ENCODE results near the gene DPP9.
A peak's percentile ranks its signal among the peaks of the same experiment; 100 is the strongest.

DPP9 gene

GRCh38 chr19:4701557-4701956 lies 22.1 kb downstream of the DPP9 start:
- Histone ChIP-seq H3K9me3 (replicated peaks in 1 of 11) (no peaks in the 10 kb centered on the region), H3K4me2 (no peak overlapping the region), H3K27me3 (no peaks in the 10 kb centered on the region), H3K27ac (no peak overlapping the region), H3K36me3 (peaks cover 86 to 99% (median 95%) of the 10 kb centered on the region in 11 experiments), H4K20me1 (peaks cover 0 to 74% (median 23%) of the 10 kb centered on the region in 11 experiments; a peak in 12 of 22 replicates), H3K4me1 (peaks cover 0 to 44% (median 35%) of the 10 kb centered on the region in 10 experiments; a peak in 16 of 20 replicates), H3K9ac (no peak overlapping the region), H3K4me3 (no peak overlapping the region)
- no peak for TF ChIP-seq Cebpa-rat (IDR thresholded peaks at IDR 0.05)

DNA sequence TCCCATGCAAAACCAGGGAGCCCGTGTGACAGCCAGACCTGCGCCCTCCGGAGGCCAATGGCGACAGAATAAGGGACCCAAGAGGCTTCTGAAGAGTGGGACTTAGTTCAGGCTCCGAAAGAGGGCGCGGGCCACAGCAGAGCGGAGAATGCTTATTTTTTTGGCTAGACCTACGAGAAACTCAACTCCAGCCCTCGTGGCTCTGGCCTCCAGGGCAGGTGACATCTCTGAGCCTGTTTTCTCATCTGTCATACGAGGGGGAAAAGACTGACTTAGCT lies 23.0 kb downstream of the DPP9 start:
- Histone ChIP-seq H3K9me3 (replicated peaks in 1 of 11) (no peaks in the 10 kb centered on the region), H3K4me3 (no peak overlapping the region), H3K4me1 (peaks cover 0 to 44% (median 36%) of the 10 kb centered on the region in 10 experiments; a peak in 17 of 20 replicates), H3K36me3 (peaks cover 86 to 99% (median 95%) of the 10 kb centered on the region in 11 experiments), H4K20me1 (peaks cover 0 to 68% (median 23%) of the 10 kb centered on the region in 11 experiments; a peak in 12 of 22 replicates), H3K4me2 (no peak overlapping the region), H3K27ac (no peak overlapping the region), H3K27me3 (no peaks in the 10 kb centered on the region), H3K9ac (no peak overlapping the region; a peak in 1 of 22 replicates)
- no peak for TF ChIP-seq Cebpa-rat (IDR thresholded peaks at IDR 0.05)

- Histone ChIP-seq H3K4me2 (peak overlapping the region in 8 of 11 experiments; percentile 48 to 81 (median 72); a peak in 16 of 22 replicates), H3K36me3 (peaks cover 91 to 99% (median 95%) of the 10 kb centered on the region in 11 experiments), H3K4me1 (peaks cover 4 to 50% (median 41%) of the 10 kb centered on the region in 10 experiments), H3K9me3 (replicated peaks in 1 of 11) (no peaks in the 10 kb centered on the region), H3K27me3 (no peaks in the 10 kb centered on the region), H3K4me3 (no peak overlapping the region), H3K27ac (peak overlapping the region in 3 of 11 experiments; percentile 14 to 31 (median 22); a peak in 3 of 22 replicates), H3K9ac (peak overlapping the region in 4 of 11 experiments; percentile 5 to 39 (median 22); a peak in 3 of 22 replicates), H4K20me1 (peaks cover 0 to 67% (median 23%) of the 10 kb centered on the region in 11 experiments; a peak in 12 of 22 replicates)
- TF ChIP-seq Cebpa-rat (IDR thresholded peaks at IDR 0.05) = no peak
Measured at GRCh38 chr19:4699826-4700692, 23.6 kb downstream of the DPP9 start.

GRCh38 chr19:4697304-4697703 lies 26.3 kb downstream of the DPP9 start:
- H3K9ac ChIP-seq = peak overlapping the region in 4 of 11 experiments; percentile 20 to 57 (median 52); a peak in 7 of 22 replicates
- H3K36me3 ChIP-seq = peaks cover 84 to 99% (median 97%) of the 10 kb centered on the region in 11 experiments
- no peaks in the 10 kb centered on the region for H3K27me3 ChIP-seq
- H3K9me3 ChIP-seq (replicated peaks in 1 of 11) = no peaks in the 10 kb centered on the region
- H3K4me1 ChIP-seq = peaks cover 32 to 77% (median 66%) of the 10 kb centered on the region in 10 experiments
- H3K4me3 ChIP-seq = no peak overlapping the region
- TF ChIP-seq Cebpa-rat (IDR thresholded peaks at IDR 0.05) = no peak
- H3K27ac ChIP-seq = no peak overlapping the region
- H4K20me1 ChIP-seq = peaks cover 0 to 85% (median 46%) of the 10 kb centered on the region in 11 experiments; a peak in 19 of 22 replicates
- H3K4me2 ChIP-seq = peak overlapping the region in 7 of 11 experiments; percentile 37 to 81 (median 57); a peak in 12 of 22 replicates

GRCh38 chr19:4695224-4695731 lies 28.4 kb downstream of the DPP9 start:
- TF ChIP-seq Cebpa-rat (IDR thresholded peaks at IDR 0.05) = no peak
- no peaks in the 10 kb centered on the region for H3K9me3 ChIP-seq (replicated peaks in 1 of 11)
- H4K20me1 ChIP-seq = peaks cover 0 to 82% (median 53%) of the 10 kb centered on the region in 11 experiments; a peak in 19 of 22 replicates
- H3K9ac ChIP-seq = no peak overlapping the region; a peak in 2 of 22 replicates
- peak overlapping the region in 4 of 11 experiments; percentile 84 to 94 (median 90); a peak in 7 of 22 replicates for H3K4me2 ChIP-seq
- no peaks in the 10 kb centered on the region for H3K27me3 ChIP-seq
- peaks cover 52 to 90% (median 78%) of the 10 kb centered on the region in 10 experiments for H3K4me1 ChIP-seq
- no peak overlapping the region for H3K4me3 ChIP-seq
- peaks cover 72 to 98% (median 91%) of the 10 kb centered on the region in 11 experiments for H3K36me3 ChIP-seq
- peak overlapping the region in 1 of 11 experiments; percentile 64; a peak in 1 of 22 replicates for H3K27ac ChIP-seq

DNA sequence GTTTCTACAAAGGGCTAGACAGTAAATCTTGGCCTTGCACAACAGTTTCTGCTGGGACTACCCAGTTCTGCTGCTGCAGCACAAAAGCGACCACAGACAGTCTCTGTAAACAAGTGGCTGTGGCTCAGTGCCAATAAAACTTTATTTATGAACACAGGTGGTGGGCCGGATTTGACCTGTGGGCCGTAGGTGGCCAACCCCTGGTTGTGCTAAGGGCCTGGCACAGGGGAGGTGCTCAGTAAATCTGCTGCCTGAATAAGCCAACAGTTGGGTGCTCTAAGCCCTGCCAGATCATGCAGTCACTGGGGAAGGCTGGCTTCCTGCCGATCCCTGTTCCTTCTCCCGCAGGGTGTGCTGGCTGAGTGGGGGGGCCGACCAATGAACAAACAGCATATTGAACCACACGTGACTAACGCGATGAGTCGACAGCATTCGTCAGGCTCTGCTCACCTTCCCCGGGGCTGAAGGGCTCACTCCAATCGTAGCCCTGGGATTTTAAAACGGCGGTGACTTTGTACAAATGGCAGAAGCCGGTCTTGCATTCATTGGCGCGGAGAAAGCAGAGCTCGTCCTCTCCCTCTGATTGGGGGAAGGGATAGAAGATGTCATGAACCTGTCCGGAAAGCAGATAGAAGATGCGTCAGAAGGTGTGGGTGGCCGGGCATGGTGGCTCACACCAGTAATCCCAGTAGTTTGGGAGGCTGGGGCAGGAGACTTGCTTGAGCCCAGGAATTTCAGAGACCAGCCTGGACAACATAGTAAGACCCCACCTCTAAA lies 29.2 kb downstream of the DPP9 start:
- Histone ChIP-seq H3K4me3 (no peak overlapping the region), H3K36me3 (peaks cover 72 to 98% (median 91%) of the 10 kb centered on the region in 11 experiments), H3K4me1 (peaks cover 57 to 82% (median 71%) of the 10 kb centered on the region in 10 experiments), H3K27ac (peak overlapping the region in 10 of 11 experiments; percentile 45 to 70 (median 60); a peak in 16 of 22 replicates), H3K27me3 (no peaks in the 10 kb centered on the region), H4K20me1 (peaks cover 0 to 82% (median 48%) of the 10 kb centered on the region in 11 experiments; a peak in 19 of 22 replicates), H3K9me3 (replicated peaks in 1 of 11) (no peaks in the 10 kb centered on the region), H3K9ac (peak overlapping the region in 7 of 11 experiments; percentile 39 to 70 (median 58); a peak in 8 of 22 replicates), H3K4me2 (peak overlapping the region; percentile 84 to 99 (median 95))
- no peak; a peak in 1 of 22 replicates for TF ChIP-seq Cebpa-rat (IDR thresholded peaks at IDR 0.05)

- H3K36me3 ChIP-seq = peaks cover 74 to 99% (median 91%) of the 10 kb centered on the region in 11 experiments
- H3K4me2 ChIP-seq = peak overlapping the region; percentile 84 to 99 (median 95)
- peaks cover 0 to 82% (median 44%) of the 10 kb centered on the region in 11 experiments; a peak in 19 of 22 replicates for H4K20me1 ChIP-seq
- peak overlapping the region; percentile 45 to 70 (median 60); a peak in 20 of 22 replicates for H3K27ac ChIP-seq
- H3K9me3 ChIP-seq (replicated peaks in 1 of 11) = no peaks in the 10 kb centered on the region
- peaks cover 54 to 74% (median 65%) of the 10 kb centered on the region in 10 experiments for H3K4me1 ChIP-seq
- TF ChIP-seq Cebpa-rat (IDR thresholded peaks at IDR 0.05) = no peak
- peak overlapping the region in 4 of 10 experiments; percentile 35 to 55 (median 40); a peak in 4 of 20 replicates for H3K4me3 ChIP-seq
- no peaks in the 10 kb centered on the region for H3K27me3 ChIP-seq
- H3K9ac ChIP-seq = peak overlapping the region; percentile 50 to 74 (median 59); a peak in 20 of 22 replicates
Measured at GRCh38 chr19:4693471-4694121, 30.0 kb downstream of the DPP9 start.

DNA sequence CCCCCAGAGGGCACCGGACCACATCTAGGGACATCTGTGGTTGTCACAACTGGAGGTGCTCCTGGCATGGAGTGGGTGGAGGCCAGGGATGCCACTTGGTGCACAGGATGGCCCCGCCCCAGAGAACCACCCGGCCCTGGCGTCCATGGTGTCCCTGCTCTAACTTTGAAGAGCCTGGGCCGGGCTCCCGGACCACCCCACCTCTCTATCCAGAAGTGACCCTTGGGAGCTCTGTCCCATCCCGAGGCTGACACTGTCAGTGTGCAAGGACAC lies 30.6 kb downstream of the DPP9 start:
- Histone ChIP-seq H3K36me3 (peaks cover 74 to 99% (median 91%) of the 10 kb centered on the region in 11 experiments), H3K27ac (peak overlapping the region; percentile 45 to 70 (median 60); a peak in 20 of 22 replicates), H3K9ac (peak overlapping the region; percentile 46 to 74 (median 59); a peak in 21 of 22 replicates), H3K9me3 (replicated peaks in 1 of 11) (no peaks in the 10 kb centered on the region), H4K20me1 (peaks cover 0 to 82% (median 44%) of the 10 kb centered on the region in 11 experiments; a peak in 19 of 22 replicates), H3K4me3 (peak overlapping the region in 7 of 10 experiments; percentile 21 to 55 (median 39); a peak in 10 of 20 replicates), H3K27me3 (no peaks in the 10 kb centered on the region), H3K4me1 (peaks cover 51 to 70% (median 62%) of the 10 kb centered on the region in 10 experiments), H3K4me2 (peak overlapping the region; percentile 84 to 99 (median 95))
- TF ChIP-seq Cebpa-rat (IDR thresholded peaks at IDR 0.05) = no peak

Measured in BLaER1 treated with 17β-estradiol and CSF1 and Interleukin-3, amounts not matched to agents 10 nM and 100 nM (cell line).